ENCODE results near the gene GSG1L.

- TF ChIP-seq CTCF (conservative IDR thresholded peaks at IDR 0.05) (no peak), ZFX (IDR thresholded peaks at IDR 0.05) (no peak)
Observed at GRCh38 chr16:27984121-27984520, 79.4 kb downstream of the GSG1L start.

Measured in C4-2B (cell line).